GM18870 (cell line): Measurements from ENCODE around the gene PLEKHN1.
"Not testable (repeated sequence)": the region's sequence is repeated elsewhere in the genome, so short reads cannot be mapped to it uniquely, and the experiment has no call there.

Source experiments
- ATAC-seq: cut with Tn5 transposase; IDR thresholded peaks from one replicate; pipeline ENCODE4 v1.9.1; 2021; ENCODE audit warnings: moderate library complexity; ENCODE audit not compliant: unreplicated experiment

PLEKHN1 gene

DNA sequence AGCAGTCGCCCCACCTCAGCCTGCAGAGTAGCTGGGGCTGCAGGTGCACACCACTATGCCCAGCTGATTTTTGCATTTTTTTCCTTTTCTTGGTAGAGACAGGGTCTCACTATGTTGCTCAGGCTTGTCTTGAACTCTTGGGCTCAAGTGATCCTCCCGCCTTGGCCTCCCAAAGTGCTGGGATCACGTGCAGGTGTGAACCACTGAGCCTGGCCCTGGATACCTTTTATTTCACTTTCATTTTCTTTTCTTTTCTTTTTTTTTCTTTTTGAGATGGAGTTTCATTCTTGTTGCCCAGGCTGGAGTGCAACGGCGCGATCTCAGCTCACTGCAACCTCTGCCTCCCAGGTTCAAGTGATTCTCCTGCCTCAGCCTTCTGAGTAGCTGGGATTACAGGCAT, 25.0 kb downstream of the PLEKHN1 start:
- ATAC-seq = not testable (repeated sequence)

DNA sequence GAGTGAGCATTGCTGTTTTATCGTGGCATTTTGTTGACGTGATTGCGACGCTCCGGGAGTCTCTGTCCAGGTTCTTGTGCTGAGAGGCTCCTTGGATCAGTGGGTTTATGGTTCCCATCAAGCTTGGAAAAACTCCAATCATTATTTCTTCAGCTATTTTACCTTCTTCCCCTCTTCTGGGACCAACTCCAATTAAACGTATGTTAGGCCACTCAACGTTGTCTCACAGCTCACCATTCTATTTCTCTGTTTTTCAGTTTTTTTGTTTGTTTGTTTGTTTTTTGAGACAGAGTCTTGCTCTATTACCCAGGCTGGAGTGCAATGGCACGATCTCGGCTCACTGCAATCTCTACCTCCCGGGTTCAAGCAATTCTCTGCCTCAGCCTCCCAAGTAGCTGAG, 25.6 kb downstream of the PLEKHN1 start:
- no peak for ATAC-seq

- ATAC-seq = no peak
Measured at GRCh38 chr1:992362-992761, 26.1 kb downstream of the PLEKHN1 start.

DNA sequence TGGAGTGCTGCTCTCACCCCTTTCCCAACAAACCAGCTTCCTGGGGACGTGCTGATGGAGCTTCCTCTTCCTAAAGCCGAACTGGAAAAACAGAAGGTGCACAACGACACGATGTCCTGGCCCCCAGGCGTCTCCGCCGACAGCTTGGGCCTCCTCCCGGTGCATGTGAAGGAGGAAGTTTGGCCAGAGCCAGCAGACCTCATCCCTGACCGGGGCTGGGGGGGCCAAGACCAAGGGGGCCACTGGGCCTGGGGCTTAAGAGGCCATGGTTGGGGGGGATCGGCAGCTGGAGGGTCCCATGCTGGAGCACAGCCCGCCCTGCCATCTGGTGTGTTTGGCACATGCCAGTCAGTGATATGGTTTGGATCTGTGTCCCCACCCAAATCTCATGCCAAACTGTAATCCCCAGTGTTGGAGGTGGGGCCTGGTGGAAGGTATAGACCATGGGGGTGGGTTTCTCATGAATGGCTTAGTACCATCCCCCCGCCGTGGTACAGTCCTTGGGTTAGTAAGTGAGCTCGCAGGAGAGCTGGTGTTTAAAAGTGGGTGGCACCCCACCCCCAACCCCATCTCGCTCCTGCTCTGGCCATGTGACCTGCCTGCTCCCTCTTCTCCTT, 27.2 kb downstream of the PLEKHN1 start:
- ATAC-seq = no peak

GRCh38 chr1:994546-994945, 28.3 kb downstream of the PLEKHN1 start:
- not testable (repeated sequence) for ATAC-seq

DNA sequence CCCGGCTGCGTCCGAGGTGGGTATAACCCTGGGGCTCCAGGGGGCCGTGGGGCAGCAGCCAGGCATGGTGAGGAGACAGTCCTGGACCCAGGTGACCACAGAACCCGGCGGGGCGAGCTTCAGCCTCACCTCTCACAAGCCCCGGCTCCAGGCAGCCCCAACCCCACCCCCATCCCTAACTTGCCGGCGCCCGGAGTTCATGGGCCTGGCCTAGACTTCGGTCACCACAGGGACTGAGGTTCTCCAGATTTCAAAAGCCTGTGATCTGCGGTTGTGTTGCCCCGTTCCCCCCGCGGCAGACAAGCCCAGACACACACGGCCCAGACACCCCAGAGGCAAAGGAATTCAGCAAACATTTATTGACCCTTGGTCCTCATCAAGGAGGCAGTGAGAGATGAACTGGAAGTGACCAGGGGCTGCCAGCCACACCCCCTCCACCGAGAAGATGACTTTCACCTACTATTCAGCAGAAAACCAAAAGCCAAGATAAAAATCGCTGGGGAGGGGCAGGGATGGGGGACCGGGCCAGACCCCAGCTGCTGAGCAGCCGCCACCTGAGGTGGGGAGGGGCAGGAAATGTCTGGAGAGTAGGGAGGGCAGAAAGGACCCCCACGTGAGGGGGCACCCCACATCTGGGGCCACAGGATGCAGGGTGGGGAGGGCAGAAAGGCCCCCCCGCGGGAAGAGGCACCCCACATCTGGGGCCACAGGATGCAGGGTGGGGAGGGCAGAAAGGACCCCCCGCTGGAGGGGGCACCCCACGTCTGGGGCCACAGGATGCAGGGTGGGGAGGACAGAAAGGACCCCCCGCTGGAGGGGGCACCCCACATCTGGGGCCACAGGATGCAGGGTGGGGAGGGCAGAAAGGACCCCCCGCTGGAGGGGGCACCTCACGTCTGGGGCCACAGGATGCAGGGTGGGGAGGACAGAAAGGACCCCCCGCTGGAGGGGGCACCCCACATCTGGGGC, 29.7 kb downstream of the PLEKHN1 start:
- no peak for ATAC-seq

DNA sequence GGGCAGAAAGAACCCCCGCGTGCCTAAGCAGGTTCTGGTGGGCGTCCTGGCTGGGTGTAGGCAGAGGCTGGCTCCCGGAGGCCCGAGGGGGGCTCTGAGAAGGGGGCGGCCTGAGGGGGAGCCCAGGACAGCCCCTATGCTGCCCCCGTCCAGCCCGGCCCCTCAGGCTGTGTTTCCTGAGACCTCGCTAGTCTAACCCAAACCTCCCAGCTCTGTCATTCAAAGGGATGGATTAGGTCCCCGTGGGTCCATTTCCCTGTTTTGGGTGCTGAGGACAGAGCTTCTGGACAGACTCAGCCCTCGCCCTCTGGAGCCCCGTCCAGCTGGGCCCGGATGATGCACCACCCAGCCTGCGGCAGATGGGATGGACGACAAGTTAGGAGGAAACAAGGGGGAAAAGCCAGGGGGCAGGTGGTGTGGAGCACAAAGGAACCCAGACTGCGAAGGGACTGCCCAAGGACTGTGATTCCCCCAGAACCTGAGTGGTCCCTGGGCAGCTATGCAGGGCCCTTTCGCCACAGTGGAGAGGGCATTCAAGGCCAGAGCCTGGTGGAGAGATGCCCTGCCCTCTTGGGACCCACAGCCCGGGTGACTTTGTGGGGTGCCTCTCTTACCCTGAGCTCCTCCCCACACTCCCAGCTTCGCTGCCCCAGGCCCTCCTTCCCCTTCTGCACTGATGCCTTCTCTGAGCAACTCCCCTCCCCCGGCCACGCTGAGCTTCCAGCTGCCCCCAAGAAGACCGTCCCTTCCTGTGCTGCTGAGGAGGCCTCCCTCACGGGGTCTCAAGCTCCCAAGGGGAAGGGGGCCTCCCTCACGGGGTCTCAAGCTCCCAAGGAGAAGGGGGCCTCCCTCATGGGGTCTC, 30.8 kb downstream of the PLEKHN1 start:
- ATAC-seq = no peak

DNA sequence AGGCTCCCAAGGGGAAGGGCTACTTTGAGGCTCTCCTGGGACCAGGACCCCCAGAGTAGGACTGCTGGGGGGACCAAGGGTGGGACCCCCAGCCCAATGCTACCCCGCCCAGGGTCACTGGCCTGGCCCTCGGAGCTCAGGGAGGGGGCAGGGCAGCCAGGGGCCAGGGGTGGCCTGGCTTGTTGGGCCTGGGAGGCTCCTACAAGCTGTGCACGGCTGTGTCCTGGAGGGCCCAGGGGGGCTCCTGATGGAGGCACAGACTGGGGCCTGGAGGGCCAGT, 31.4 kb downstream of the PLEKHN1 start:
- no peak for ATAC-seq

- ATAC-seq = no peak
Measured at GRCh38 chr1:997993-998744, 31.9 kb downstream of the PLEKHN1 start.

- ATAC-seq = no peak
Measured at GRCh38 chr1:998745-998994, 32.4 kb downstream of the PLEKHN1 start.

DNA sequence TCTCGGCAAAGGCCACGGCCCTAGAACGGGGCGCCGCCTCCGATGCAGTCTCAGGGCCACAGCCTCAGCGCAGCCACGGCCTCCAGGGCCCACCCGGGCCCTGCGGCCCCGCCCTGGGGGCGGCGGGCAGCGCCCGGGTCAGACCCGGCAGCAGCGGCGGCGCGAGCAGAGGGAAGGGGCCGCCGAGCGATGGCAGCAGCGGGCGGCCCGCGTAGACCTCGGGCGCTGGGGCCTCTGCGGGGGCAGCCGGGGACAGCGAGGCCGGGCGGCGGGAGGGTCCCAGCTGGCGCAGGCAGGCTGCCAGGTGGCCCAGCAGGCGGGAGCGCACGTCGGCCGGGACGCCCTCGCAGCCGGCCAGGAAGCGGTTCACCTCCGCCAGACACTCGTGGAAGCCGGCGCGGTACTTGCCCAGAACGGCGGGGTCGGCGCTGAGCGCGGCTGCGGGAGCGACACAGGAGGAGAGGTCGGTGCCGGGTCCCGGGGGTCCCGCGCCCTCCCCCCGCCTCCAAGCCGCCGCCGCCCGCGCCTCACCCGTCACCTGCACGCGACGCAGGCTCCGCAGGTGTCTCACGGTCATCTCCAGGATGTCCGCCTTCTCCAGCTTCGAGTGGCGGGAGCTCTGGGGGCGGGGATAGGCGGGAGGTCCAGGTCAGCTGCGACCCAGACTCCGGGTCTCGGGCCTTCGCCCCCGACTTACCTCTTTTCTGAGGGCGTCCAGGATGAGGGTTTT, 32.9 kb downstream of the PLEKHN1 start:
- ATAC-seq = no peak

GRCh38 chr1:999725-1000356, 33.6 kb downstream of the PLEKHN1 start, which contains the start of gene HES4:
Gene HES4 (minus strand): TSS chr1:1000097. CDS start chr1:999973, 124 bp downstream.
- no peak for ATAC-seq

DNA sequence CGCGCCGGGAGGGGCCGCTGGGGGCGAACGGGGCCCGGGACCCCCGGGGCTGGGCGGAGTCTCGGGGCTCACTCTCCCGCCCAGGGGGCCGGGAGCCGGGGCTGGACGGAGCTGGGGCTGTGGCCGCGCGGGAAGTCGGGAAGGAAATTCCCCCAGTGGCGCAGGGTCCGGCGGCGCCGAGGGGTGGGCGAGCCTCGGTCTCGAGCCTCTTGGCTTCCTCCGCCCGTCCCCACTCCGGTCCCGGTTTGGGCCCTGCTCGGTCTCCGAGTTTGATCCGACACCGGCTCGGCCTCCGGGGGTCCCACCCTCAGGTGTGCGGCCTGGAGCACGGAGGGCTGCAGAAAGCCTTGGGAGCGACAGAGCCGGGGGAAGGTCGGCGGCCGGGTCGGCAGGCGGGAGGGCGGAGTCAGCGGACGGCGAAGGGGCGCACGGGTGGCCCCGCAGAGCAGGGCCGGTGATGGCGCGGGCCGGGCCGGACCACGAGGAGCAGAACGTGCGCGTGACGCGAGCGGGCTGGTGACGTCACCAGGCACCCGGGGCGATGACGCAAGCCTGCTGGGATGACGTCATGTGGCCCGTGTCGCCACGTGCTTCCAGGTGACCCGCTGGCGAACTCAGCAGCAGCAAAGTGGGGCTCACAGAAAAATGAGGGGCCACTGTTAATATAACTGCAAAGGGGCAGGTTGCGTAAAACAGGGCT, 34.2 kb downstream of the PLEKHN1 start:
- no peak for ATAC-seq

DNA sequence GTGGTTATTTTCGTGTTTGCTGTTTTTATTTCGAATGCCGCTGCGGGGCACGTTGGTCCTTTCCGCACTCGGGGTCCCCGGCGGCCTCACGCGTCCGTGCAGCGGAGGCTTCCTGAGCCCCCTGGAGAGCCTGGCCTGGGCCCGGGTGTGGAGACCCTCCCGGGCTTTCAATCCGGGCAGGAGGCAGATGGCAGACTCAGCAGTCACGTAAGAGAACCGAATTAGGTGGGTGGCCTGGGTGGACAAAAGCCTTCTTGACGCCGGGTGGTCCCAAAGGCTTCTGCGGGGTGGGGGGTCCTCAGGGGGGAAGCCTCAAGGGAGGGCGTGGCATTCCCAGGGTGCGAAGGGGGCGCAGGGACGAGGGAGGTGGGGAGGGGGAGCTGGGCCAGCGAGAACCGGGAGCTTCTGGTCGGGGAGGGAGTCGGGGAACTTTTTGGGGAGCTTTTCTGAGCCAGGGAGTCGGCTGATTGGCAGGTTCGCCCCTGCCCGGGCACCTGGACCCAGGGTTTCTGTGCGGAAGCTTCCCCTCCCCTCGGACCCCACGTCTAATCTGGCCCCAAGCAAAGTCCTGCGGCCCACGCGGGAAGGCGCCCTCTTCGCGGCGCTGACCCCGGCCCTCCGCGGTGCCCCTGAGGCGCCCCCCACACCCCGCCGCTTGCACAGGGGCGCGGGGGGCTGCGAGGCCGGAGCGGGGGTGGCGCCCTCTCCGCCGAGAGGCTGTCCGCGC, 34.9 kb downstream of the PLEKHN1 start:
- ATAC-seq = no peak

- ATAC-seq = no peak
Measured at GRCh38 chr1:1003618-1004419, 37.5 kb downstream of the PLEKHN1 start.

DNA sequence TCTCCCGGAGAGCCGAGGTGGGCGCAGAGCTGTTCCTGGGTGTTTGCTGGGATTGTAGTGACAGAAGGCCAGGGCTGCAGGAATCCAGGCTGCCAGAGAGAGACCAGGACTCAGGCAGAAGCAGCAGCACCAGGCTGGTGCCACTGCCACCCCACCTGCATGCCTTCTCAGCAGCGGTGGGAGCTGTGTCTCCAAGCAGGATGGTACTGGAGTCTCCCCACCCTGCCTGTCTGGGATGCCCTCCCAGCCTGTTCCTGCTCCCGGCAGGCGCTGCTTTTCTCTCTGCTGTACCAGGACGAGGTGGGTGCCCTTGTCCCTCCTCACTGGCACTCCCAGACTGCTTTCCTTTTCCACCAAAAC, 38.1 kb downstream of the PLEKHN1 start:
- ATAC-seq = no peak

DNA sequence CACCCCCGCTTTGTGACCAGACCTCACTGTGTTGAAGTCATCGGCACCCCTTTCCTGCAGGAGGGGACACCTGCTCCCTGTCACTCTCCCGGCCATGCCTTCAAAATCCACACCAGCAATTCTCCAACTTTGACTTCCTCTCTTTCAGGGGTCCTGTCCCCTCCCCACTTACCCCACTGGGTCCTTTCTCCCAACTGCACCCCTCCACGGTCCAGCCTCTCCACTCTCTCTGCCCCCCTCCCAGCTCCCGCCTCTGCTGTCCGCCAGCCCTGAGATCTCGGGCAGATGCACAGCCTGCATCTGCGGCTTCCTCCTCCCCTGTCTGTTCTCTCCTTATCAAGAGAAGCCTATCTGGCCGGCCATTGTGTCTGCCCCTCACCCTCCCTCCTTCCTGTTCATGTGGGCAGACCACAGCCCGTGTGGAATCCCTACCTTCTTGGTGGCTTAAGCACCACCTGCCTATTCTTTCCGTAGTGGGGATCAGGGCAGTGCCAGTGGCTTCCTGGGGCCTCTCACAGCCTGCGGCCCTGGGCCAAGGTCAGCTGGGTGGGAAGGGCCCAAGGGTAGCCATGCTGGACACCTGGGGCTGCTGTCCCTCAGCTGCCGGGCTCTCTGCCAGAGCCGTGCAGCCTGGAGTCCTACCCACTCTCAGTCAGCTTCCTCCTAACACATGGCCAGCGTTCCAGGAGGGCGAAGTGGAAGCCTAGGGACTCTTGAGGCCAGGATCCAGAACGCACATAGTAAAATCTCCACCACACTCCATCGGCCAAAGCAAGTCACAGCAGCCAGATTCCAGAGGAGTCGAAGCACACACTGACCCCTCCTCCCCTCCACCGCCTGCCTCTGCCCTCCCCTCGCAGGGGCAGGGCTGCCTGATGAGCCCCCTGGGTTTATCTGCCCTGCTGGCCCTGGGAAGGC, 38.8 kb downstream of the PLEKHN1 start:
- no peak for ATAC-seq
